ENCODE results near the gene PPP1R9A.

DNA sequence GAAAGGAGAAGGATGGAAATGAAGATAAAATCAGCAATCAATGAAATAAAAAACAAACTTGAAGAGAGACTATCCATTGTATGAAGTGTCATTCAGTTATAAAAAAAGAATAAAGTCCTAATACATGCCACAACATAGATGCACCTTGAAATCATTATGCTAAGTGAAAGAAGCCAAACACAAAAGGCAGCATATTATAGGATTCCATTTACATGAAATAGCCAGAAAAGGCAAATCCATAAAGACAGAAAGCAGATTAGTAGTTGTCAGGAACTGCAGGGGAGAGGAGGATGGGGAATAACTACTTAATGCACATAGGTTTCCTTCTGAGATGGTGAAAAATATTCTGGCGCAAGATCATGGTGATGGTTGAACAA, 423.6 kb downstream of the PPP1R9A start:
- TF ChIP-seq, protein P1, sequence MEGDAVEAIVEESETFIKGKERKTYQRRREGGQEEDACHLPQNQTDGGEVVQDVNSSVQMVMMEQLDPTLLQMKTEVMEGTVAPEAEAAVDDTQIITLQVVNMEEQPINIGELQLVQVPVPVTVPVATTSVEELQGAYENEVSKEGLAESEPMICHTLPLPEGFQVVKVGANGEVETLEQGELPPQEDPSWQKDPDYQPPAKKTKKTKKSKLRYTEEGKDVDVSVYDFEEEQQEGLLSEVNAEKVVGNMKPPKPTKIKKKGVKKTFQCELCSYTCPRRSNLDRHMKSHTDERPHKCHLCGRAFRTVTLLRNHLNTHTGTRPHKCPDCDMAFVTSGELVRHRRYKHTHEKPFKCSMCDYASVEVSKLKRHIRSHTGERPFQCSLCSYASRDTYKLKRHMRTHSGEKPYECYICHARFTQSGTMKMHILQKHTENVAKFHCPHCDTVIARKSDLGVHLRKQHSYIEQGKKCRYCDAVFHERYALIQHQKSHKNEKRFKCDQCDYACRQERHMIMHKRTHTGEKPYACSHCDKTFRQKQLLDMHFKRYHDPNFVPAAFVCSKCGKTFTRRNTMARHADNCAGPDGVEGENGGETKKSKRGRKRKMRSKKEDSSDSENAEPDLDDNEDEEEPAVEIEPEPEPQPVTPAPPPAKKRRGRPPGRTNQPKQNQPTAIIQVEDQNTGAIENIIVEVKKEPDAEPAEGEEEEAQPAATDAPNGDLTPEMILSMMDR (conservative IDR thresholded peaks at IDR 0.05; ENCODE audit: low read depth, low read length) = no peak
- TF ChIP-seq EZH2phosphoT487 (IDR thresholded peaks at IDR 0.05; ENCODE audit: borderline replicate concordance, low read length) = no peak
- no peak for TF ChIP-seq EZH2 (IDR thresholded peaks at IDR 0.05; ENCODE audit: low read length, unreplicated experiment)

Measured in PC-3 (cell line).